ENCODE results near the gene APOF.

GRCh38 chr12:56326533-56326932 lies 36.1 kb downstream of the APOF start:
- TF ChIP-seq ZBTB21 (tag by site-specific recombination; IDR thresholded peaks at IDR 0.05) (no peak), BCL11A (tag by site-specific recombination; IDR thresholded peaks at IDR 0.05; ENCODE audit: low read depth) (no peak), ZSCAN30 (tag by site-specific recombination; IDR thresholded peaks at IDR 0.05) (no peak), ZNF175 (tag by site-specific recombination; IDR thresholded peaks at IDR 0.05) (no peak)
- TF ChIP-seq, protein P1, sequence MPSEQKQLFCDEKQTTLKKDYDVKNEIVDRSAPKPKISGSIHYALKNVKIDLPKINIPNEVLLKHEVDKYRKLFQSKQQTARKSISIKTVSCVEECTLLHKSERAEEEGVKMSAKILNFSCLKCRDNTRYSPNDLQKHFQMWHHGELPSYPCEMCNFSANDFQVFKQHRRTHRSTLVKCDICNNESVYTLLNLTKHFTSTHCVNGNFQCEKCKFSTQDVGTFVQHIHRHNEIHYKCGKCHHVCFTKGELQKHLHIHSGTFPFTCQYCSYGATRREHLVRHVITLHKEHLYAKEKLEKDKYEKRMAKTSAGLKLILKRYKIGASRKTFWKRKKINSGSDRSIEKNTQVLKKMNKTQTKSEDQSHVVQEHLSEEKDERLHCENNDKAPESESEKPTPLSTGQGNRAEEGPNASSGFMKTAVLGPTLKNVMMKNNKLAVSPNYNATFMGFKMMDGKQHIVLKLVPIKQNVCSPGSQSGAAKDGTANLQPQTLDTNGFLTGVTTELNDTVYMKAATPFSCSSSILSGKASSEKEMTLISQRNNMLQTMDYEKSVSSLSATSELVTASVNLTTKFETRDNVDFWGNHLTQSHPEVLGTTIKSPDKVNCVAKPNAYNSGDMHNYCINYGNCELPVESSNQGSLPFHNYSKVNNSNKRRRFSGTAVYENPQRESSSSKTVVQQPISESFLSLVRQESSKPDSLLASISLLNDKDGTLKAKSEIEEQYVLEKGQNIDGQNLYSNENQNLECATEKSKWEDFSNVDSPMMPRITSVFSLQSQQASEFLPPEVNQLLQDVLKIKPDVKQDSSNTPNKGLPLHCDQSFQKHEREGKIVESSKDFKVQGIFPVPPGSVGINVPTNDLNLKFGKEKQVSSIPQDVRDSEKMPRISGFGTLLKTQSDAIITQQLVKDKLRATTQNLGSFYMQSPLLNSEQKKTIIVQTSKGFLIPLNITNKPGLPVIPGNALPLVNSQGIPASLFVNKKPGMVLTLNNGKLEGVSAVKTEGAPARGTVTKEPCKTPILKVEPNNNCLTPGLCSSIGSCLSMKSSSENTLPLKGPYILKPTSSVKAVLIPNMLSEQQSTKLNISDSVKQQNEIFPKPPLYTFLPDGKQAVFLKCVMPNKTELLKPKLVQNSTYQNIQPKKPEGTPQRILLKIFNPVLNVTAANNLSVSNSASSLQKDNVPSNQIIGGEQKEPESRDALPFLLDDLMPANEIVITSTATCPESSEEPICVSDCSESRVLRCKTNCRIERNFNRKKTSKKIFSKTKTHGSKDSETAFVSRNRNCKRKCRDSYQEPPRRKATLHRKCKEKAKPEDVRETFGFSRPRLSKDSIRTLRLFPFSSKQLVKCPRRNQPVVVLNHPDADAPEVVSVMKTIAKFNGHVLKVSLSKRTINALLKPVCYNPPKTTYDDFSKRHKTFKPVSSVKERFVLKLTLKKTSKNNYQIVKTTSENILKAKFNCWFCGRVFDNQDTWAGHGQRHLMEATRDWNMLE (tag by site-specific recombination; conservative IDR thresholded peaks at IDR 0.05; ENCODE audit: low read depth) = no peak
- TF ChIP-seq, protein P2, sequence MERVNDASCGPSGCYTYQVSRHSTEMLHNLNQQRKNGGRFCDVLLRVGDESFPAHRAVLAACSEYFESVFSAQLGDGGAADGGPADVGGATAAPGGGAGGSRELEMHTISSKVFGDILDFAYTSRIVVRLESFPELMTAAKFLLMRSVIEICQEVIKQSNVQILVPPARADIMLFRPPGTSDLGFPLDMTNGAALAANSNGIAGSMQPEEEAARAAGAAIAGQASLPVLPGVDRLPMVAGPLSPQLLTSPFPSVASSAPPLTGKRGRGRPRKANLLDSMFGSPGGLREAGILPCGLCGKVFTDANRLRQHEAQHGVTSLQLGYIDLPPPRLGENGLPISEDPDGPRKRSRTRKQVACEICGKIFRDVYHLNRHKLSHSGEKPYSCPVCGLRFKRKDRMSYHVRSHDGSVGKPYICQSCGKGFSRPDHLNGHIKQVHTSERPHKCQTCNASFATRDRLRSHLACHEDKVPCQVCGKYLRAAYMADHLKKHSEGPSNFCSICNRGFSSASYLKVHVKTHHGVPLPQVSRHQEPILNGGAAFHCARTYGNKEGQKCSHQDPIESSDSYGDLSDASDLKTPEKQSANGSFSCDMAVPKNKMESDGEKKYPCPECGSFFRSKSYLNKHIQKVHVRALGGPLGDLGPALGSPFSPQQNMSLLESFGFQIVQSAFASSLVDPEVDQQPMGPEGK (tag by site-specific recombination; IDR thresholded peaks at IDR 0.05) = no peak
- TF ChIP-seq, protein P3, sequence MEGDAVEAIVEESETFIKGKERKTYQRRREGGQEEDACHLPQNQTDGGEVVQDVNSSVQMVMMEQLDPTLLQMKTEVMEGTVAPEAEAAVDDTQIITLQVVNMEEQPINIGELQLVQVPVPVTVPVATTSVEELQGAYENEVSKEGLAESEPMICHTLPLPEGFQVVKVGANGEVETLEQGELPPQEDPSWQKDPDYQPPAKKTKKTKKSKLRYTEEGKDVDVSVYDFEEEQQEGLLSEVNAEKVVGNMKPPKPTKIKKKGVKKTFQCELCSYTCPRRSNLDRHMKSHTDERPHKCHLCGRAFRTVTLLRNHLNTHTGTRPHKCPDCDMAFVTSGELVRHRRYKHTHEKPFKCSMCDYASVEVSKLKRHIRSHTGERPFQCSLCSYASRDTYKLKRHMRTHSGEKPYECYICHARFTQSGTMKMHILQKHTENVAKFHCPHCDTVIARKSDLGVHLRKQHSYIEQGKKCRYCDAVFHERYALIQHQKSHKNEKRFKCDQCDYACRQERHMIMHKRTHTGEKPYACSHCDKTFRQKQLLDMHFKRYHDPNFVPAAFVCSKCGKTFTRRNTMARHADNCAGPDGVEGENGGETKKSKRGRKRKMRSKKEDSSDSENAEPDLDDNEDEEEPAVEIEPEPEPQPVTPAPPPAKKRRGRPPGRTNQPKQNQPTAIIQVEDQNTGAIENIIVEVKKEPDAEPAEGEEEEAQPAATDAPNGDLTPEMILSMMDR (tag by site-specific recombination; IDR thresholded peaks at IDR 0.05) = no peak
